ENCODE data around the gene PAQR5. TPM values are rescaled to one million over a fixed set of nuclear protein-coding genes. Genes with fewer than 3 reads are reported as not detected.
A peak's percentile ranks its signal among the peaks of the same experiment; 100 is the strongest.

Gene PAQR5
- total and polyA plus RNA-seq, 9 of the 15 experiments (the other 6 are each of a cell fraction or from before 2014, with no cell fraction given): 0.04 to 0.08 TPM; not detected in 7

- TF ChIP-seq E4F1 (CRISPR knock-in tag; IDR thresholded peaks at IDR 0.05; ENCODE audit: borderline replicate concordance) (no peak), ARNT (IDR thresholded peaks at IDR 0.05) (no peak), DNMT1 (IDR thresholded peaks at IDR 0.05) (no peak), JUN (IDR thresholded peaks at IDR 0.05; ENCODE audit: borderline replicate concordance, low read depth, low read length) (no peak), JUN (CRISPR knock-in tag; IDR thresholded peaks at IDR 0.05; ENCODE audit: borderline replicate concordance) (no peak), ASH1L (IDR thresholded peaks at IDR 0.05; ENCODE audit: borderline replicate concordance, low read depth, partially characterized antibody) (no peak), ATF2 (CRISPR knock-in tag; IDR thresholded peaks at IDR 0.05) (no peak), PURB (CRISPR knock-in tag; IDR thresholded peaks at IDR 0.05; ENCODE audit: low read depth) (no peak), CTCFL (IDR thresholded peaks at IDR 0.05; ENCODE audit: borderline replicate concordance, insufficient read depth, low read depth, low read length, poor library complexity, severe bottlenecking) (no peak), XRCC5 (IDR thresholded peaks at IDR 0.05; ENCODE audit: low read depth, low read length) (peak; percentile 46; the same call in 1 of the 2 replicates), MLLT1 (IDR thresholded peaks at IDR 0.05) (peak; percentile 92; a peak in 3 of 4 replicates), GABPB2 (CRISPR knock-in tag; conservative IDR thresholded peaks at IDR 0.05) (no peak), TAF1 (IDR thresholded peaks at IDR 0.05; ENCODE audit: control insufficient read depth, extremely low read depth, insufficient read depth, low read length, severe bottlenecking) (peak; percentile 100), PKNOX1 (IDR thresholded peaks at IDR 0.05) (no peak), CCAR2 (IDR thresholded peaks at IDR 0.05; ENCODE audit: low read depth, low read length) (no peak), ZBTB17 (CRISPR knock-in tag; IDR thresholded peaks at IDR 0.05) (0 out of 2 replicates have a peak, but pooled peaks have one; percentile 39), ZNF12 (CRISPR knock-in tag; IDR thresholded peaks at IDR 0.05) (peak; percentile 40; the same call in 1 of the 2 replicates), SIN3B (IDR thresholded peaks at IDR 0.05; ENCODE audit: low read depth) (peak; percentile 75)
Observed at GRCh38 chr15:69452692-69453521, 154.2 kb downstream of the PAQR5 start, which contains the start of gene RPLP1 (continued).
